Embryonic facial prominence (tissue), 1 donor: Measurements from ENCODE around the gene OFD1.
"Not testable (repeated sequence)": the region's sequence is repeated elsewhere in the genome, so short reads cannot be mapped to it uniquely, and the experiment has no call there.

ENCODE experiments used
- DNase-seq: peaks from one replicate; pipeline ENCODE4 v3.0.0-alpha.2; 2016; ENCODE audit errors: extremely low spot score

The OFD1 gene

DNA sequence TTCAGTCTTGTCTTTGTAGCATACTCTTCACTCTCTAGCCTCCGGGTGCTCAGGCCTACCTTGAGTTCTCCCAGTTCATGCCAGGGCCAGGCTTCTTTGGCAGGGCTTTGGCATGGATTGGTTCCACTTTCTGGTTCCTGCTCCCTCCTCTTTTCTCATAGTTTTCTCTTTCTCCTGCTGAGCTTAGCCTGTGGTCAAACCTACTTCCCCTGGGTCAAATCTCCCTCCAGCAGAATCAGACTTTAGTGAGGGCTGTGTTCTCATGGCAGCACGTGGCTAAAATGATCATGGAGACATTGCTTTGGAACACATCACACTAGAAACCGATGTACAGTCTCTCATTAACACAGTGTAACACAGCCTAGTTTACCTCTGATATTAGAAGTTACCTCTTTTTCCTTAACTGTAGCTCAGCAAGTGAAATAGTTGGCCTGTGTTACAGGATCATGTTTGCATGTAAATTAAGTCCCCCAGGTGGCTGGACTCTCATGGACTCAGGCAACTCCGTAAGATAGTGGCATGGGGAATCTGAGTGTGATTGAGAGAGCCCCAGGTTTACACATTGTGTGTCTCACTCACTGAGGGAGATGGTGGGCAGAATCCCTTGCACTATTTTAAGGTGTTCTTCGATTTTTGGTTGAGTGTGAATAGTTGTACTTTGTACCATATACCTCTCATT, 32.3 kb upstream of the OFD1 start:
- DNase-seq = no peak

DNA sequence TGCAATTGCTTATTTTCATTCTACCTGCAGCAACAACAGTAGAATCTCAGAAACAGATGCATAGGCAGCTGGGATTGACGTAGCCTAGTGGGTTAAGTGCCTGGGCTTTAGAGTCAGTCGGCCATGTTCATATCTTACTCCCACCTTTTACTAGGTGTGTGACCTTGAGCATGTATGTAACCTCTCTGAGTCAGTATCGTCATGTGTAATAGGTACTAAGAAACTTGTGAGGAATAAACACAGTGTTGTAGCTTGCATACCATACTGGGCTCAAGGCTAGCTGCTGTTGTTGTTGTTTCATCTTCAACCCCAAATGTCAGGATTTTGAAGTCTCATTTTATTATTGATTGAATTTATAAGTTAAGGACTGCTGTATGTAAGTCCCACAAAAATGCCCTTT, 31.4 kb upstream of the OFD1 start:
- DNase-seq = no peak

- DNase-seq = no peak
Measured at GRCh38 chrX:13703589-13703988, 31.0 kb upstream of the OFD1 start.

DNA sequence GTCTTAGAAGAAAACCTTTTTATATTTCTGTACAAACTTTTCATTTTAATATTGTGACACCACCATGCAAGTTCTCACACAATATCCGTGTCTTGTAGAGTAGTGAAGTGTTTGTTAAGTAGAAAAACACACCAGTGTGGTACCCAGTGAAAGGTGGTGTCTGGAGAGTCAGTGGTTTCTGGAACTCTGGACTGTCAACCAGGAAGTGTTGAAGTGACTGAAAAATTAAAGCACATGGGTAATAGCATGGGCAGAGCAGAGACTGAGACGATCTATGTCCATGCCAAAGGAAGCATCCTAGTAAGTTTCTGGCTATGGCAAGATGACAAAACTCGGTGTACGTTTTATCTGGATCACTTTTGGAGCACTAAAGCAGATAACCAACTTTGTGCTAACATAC, 23.4 kb upstream of the OFD1 start:
- no peak for DNase-seq

DNA sequence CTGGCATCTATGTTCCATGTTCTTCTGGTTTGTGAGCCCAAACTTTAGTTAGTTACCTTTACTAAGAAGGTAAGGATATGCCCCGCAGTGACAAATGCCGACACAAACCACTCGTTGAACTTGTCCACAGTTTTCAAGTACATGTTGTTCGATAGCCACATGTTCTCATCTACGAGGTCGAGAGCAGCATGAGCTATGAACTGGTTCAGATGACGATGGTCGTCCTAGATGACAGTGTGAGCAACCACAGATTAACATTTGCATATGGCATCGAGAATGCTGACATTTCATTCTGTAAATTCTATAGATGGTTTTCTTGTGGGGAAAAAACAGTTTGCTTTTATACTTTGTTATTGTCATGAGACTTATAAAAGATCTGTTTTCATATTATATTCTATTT, 18.1 kb upstream of the OFD1 start:
- DNase-seq = no peak

DNA sequence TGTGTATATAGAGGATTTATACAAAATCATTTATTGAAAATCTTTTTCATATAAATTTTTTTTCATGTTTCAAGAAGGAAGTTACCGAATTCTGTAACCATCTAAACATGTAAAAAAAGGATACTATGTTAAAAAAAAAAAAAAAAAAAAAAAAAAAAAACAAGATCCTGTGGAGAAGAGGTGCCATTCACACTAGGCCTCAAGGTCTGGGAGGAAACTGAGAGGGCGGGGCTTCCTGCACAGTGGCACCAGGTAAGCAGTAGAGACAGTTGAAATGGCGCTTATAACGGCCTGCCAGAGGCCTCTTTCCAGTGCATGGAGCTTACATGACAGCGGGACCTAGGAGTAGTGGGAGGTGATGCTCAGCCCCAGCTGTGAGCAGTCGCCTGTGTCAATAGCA, 17.6 kb upstream of the OFD1 start:
- DNase-seq = no peak

GRCh38 chrX:13717700-13718472, 16.7 kb upstream of the OFD1 start:
- no peak for DNase-seq

DNA sequence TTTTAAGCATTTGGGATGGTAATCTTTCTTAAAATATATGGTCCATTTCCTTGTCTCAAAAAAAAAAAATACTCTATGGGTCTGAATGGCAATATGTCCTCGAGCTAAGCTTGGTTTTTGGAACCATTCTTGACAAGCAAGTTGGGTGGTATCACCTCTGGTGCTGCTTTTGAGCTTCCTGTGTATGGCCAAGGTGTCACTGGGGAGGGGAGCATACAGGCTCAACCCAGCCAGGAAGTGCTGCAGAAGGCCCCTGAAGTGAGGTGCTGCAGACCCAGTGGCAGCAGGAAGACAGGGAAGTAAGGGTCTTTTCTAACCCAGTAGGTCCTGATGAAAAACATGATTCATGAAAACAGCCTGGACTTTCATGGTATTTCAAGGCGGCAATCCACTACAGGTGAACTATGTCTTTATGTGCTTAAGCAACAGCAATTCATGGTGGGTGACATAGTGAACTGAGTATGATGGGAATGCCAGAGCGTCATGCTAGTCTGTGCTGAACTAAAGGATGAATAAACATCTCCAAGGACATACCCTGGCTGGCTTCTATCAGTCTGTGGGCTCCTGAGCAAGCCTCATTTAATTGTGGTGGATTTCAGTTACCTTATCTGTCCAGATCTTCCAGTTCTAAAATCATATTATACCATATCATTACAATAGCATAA, 15.2 kb upstream of the OFD1 start:
- DNase-seq = no peak

DNA sequence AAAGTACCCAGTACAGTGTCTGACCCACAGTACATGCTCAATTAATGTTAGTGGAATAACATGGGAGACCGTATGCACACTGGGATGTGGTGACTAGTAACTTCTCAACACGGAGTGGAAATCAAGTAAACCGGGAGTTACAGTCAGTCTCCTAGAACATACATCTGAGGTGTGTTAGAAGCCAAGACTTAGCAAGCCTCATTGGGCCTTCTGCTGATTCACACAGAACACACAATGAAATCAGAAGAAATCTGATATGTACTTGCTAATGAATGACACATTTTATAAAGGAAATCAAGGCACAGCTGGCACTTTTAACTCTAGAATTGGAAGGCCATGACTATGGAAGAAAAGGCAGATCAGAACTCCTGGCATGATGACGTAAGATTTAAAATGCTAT, 13.2 kb upstream of the OFD1 start:
- DNase-seq = no peak

- no peak for DNase-seq
Measured at GRCh38 chrX:13721819-13722519, 12.6 kb upstream of the OFD1 start.

DNA sequence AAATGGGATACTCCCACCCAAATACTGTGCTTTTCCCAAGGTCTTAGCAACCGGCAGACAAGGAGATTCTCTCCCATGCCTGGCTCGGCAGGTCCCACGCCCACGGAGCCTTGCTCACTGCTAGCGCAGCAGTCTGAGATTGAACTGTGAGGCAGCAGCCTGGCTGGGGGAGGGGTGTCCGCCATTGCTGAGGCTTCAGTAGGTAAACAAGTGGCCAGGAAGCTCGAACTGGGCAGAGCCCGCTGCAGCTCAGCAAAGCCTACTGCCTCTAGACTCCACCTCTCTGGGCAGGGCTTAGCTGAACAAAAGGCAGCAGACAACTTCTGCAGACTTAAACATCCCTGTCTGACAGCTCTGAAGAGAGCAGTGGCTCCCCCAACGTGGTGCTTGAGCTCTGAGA, 9.7 kb upstream of the OFD1 start:
- DNase-seq = not testable (repeated sequence)

- DNase-seq = not testable (repeated sequence)
Measured at GRCh38 chrX:13726583-13726982, 8.0 kb upstream of the OFD1 start.

DNA sequence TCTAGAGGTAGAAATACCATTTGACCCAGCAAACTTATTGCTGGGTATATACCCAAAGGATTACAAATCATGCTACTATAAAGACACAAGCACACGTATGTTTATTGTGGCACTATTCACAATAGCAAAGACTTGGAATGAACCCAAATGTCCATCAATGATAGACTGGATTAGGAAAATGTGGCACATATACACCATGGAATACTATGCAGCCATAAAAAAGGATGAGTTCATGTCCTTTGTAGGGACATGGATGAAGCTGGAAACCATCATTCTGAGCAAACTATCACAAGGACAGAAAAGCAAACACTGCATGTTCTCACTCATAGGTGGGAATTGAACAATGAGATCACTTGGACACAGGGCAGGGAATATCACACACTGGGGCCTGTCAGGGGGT, 4.0 kb upstream of the OFD1 start:
- DNase-seq = not testable (repeated sequence)

GRCh38 chrX:13732246-13733067, 2.1 kb upstream of the OFD1 start:
- DNase-seq = no peak

GRCh38 chrX:13733506-13733905, 1.0 kb upstream of the OFD1 start:
- DNase-seq = no peak

GRCh38 chrX:13741695-13742094, 7.1 kb downstream of the OFD1 start:
- no peak for DNase-seq

DNA sequence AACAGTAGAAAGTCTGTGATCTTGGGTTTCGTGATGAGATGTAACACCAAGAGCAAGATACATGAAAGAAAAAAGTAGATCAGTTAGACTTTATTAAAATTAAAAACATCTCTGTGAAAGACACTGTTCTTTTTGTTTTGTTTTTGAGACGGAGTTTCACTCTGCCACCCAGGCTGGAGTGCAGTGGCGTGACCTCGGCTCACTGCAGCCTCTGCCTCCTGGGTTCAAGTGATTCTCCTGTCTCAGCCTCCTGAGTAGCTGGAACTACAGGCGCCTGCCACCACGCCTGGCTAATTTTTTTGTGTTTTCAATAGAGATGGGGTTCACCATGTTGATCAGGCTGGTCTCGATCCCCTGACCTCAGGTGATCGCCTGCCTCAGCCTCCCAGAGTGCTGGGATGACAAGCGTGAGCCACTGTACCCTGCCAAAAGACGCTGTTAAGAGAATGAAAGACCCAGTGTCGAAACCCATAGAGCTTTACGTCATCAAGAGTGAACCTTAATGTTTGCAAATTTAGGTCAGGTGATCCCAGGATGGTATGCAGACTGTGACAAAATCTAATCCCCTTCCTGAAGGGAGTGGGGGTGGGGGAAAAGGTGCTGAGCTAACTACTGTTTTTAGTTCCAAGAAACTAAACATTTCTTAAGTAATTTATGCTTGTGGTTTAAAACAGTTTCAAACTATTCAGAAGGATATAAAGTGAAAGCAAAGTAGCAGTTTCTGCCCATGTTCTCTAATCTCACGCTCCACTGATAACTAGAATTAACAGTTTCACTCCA, 8.0 kb downstream of the OFD1 start:
- DNase-seq = no peak

- DNase-seq = no peak
Measured at GRCh38 chrX:13747836-13748235, 13.3 kb downstream of the OFD1 start.

DNA sequence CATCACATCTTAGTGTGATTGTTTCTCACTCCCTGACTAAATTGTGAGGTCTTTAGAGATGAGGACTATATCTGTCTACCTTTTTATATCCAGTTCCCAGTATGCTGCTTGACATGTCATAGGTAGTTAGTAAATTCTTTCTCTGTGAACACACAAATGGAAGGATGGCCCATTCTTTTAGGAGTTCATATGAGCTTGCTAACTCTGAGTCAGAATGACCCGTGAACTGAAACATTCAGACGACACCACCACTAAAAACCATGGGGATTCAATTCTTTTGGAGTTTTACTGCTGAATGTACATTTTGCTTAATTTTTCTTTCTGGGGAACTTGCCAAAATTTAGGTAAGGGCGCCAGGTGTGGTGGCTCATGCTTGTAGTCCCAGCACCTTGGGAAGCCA, 13.9 kb downstream of the OFD1 start:
- DNase-seq = no peak

- no peak for DNase-seq
Measured at GRCh38 chrX:13750204-13750603, 15.7 kb downstream of the OFD1 start.

DNA sequence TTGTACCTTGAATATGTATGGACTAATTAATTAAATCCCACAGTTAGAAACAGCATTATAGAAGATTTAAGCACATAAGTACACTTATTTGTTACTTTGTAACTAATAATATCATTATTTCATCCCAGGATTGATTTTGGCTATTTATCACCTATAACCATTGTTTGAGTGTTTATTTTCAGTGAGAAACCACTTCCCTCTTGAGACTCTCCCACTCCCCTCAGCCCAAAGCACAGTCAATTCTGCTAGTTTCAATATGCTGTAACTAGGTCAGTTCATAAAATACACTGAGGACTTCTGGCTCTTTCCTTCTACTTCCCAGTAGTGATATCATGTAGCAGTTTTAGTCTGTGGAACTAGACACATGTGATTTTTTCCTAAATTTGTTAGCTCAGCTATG, 16.3 kb downstream of the OFD1 start:
- DNase-seq = no peak
